GM12878 (cell line): ENCODE results near the gene TRIM25. TPM values are rescaled to one million over a fixed set of nuclear protein-coding genes. Genes with fewer than 3 reads are reported as not detected.

Experiments
- ATAC-seq: fragments of 200-7000 bp; cut with Tn5 transposase; 3 replicates; pipeline ENCODE4 v1.9.1; 2020; ENCODE audit warnings: mild to moderate bottlenecking, moderate library complexity
- BruUV-seq: library from RNA; stranded (reverse); fragments of 400-500 nt; replicated peaks from 2 replicates; lab custom pipeline; 2021; lab: Mats Ljungman, UMichigan
- CTCF ChIA-PET: fragments of 300-600 bp; sonication (Branson Sonifier 250); formaldehyde crosslinking; extraction: SDS; loops from one replicate; lab custom pipeline; 2021; ENCODE audit warnings: inconsistent platforms; lab: Yijun Ruan, JAX
- POLR2A ChIA-PET: fragments of 350-600 bp; formaldehyde crosslinking; extraction: SDS; loops from one replicate; lab custom pipeline; 2021; ENCODE audit warnings: inconsistent platforms; lab: Charles Lee
- RAD21 ChIA-PET: fragments of 300-600 bp; sonication (Branson Sonifier 250); formaldehyde crosslinking; loops from one replicate; lab custom pipeline; 2023; ENCODE audit warnings: antibody characterized with exemption; ENCODE audit not compliant: unreplicated experiment; lab: Charles Lee
- SMC1A ChIA-PET: fragments of 300-600 bp; sonication (Branson Sonifier 250); formaldehyde crosslinking; loops from one replicate; lab custom pipeline; 2023; ENCODE audit not compliant: unreplicated experiment, uncharacterized antibody; lab: Charles Lee
- DNase-seq: peaks from one replicate; pipeline ENCODE4 v3.0.0-alpha.2; 2011; ENCODE audit warnings: low read depth, low spot score
- FAIRE-seq: peaks from 3 replicates; lab custom pipeline; 2011; peaks lifted over from hg19 to GRCh38; lab: Jason Lieb, UNC
- H2AFZ ChIP-seq: 2 replicates; pipeline ENCODE4 v1.6.0; 2011; ENCODE audit warnings: low read depth, low read length, control low read depth; ENCODE audit not compliant: control insufficient read depth
- H3K27ac ChIP-seq: 2 replicates; pipeline ENCODE4 v1.5.1; 2011; ENCODE audit warnings: control low read depth; ENCODE audit not compliant: control insufficient read depth, insufficient read depth
- H3K27me3 ChIP-seq, 2 experiments: replicated peaks in 1 of 2; 2 replicates each; pipeline versions ENCODE4 v1.6.0 to v1.6.1; 2011; ENCODE audit warnings: low read length in 1 of 2; ENCODE audit not compliant: control insufficient read depth in 2 of 2, insufficient read depth in 2 of 2
- H3K36me3 ChIP-seq, 2 experiments: 2 replicates each; pipeline ENCODE4 v1.5.1; 2011; ENCODE audit warnings: low read length in 1 of 2; ENCODE audit not compliant: control insufficient read depth in 2 of 2, insufficient read depth in 2 of 2
- H3K4me1 ChIP-seq: 2 replicates; pipeline ENCODE4 v1.6.1; 2011; ENCODE audit warnings: mild to moderate bottlenecking, low read length, moderate library complexity, mixed read lengths; ENCODE audit not compliant: control insufficient read depth, insufficient read depth
- H3K4me2 ChIP-seq: 2 replicates; pipeline ENCODE4 v1.6.0; 2011; ENCODE audit warnings: control low read depth; ENCODE audit not compliant: control insufficient read depth, insufficient read depth
- H3K4me3 ChIP-seq: fragments of 200-600 bp; sonication (generic); 2 replicates; pipeline ENCODE4 v1.5.1; 2016
- H3K79me2 ChIP-seq: 2 replicates; pipeline ENCODE4 v1.6.0; 2011; ENCODE audit warnings: low read length; ENCODE audit not compliant: control insufficient read depth, insufficient read depth
- H3K9ac ChIP-seq: 2 replicates; pipeline ENCODE4 v1.8.0; 2011; ENCODE audit warnings: low read length, control low read depth, mixed read lengths; ENCODE audit not compliant: control insufficient read depth, insufficient read depth
- H3K9me3 ChIP-seq: replicated peaks from 3 replicates; pipeline ENCODE4 v1.5.1; 2011; ENCODE audit warnings: mild to moderate bottlenecking, low read length; ENCODE audit not compliant: control insufficient read depth, insufficient read depth
- H4K20me1 ChIP-seq: 2 replicates; pipeline ENCODE4 v1.6.0; 2011; ENCODE audit not compliant: control insufficient read depth, insufficient read depth
- BCL3 ChIP-seq: IDR thresholded peaks from 2 replicates; pipeline ENCODE4 v1.6.1; 2011; ENCODE audit warnings: borderline replicate concordance, low read depth, mild to moderate bottlenecking, moderate library complexity, low read length; ENCODE audit not compliant: insufficient read depth, poor library complexity, severe bottlenecking
- E2F8 ChIP-seq: fragments of 450-650 bp; IDR thresholded peaks from 2 replicates; pipeline ENCODE4 v1.6.1; 2018; ENCODE audit warnings: mild to moderate bottlenecking, low read depth, moderate library complexity; ENCODE audit not compliant: partially characterized antibody
- EED ChIP-seq: sonication (generic); IDR thresholded peaks from 2 replicates; pipeline ENCODE4 v1.6.1; 2016; ENCODE audit warnings: antibody characterized with exemption, low read depth
- FOS ChIP-seq: IDR thresholded peaks from 3 replicates; pipeline ENCODE4 v1.6.1; 2011; ENCODE audit warnings: borderline replicate concordance; ENCODE audit not compliant: insufficient read length; ENCODE audit errors: extremely low read depth
- HDAC2 ChIP-seq: fragments of 200-600 bp; sonication (generic); IDR thresholded peaks from 2 replicates; pipeline ENCODE4 v1.6.1; 2017
- NRF1 ChIP-seq: conservative IDR thresholded peaks from 2 replicates; pipeline ENCODE4 v1.6.1; 2011; ENCODE audit warnings: mild to moderate bottlenecking, low read depth, low read length, improper control_type of control experiment
- RUNX3 ChIP-seq: IDR thresholded peaks from 2 replicates; pipeline ENCODE4 v1.6.1; 2012; ENCODE audit warnings: low read length, inconsistent platforms
- WRNIP1 ChIP-seq: IDR thresholded peaks from 2 replicates; pipeline ENCODE4 v1.6.1; 2011; ENCODE audit warnings: low read depth, low read length, improper control_type of control experiment, borderline replicate concordance
- ZBTB4 ChIP-seq: fragments of 450-650 bp; formaldehyde crosslinking; IDR thresholded peaks from 2 replicates; pipeline ENCODE4 v1.4.0; 2022; ENCODE audit warnings: mild to moderate bottlenecking, moderate library complexity
- WGBS: methylation state at CpG from one replicate; pipeline ENCODE4 v1.1.6; 2016; ENCODE audit warnings: low lambda C conversion rate; ENCODE audit not compliant: insufficient replicate concordance, insufficient coverage; ENCODE audit errors: missing lambda C conversion rate; 5-methylcytosine and 5-hydroxymethylcytosine counted together
- in situ Hi-C: fragments of 300-500 bp; cut with MboI; formaldehyde crosslinking; loops from 9 replicates; pipeline ENCODE4 v1.14.3; 2018; ENCODE audit warnings: mixed read lengths
- intact Hi-C: fragments of 100-400 bp; cut with micrococcal nuclease; formaldehyde crosslinking; loops from one replicate; pipeline ENCODE4 v1.14.2; 2022; ENCODE audit not compliant: unreplicated experiment
- polyA plus RNA-seq, 11 experiments: library from polyadenylated mRNA; depleted of rRNA in 4 of 11; unstranded in 6 of 11; stranded (reverse) in 5 of 11; fragments of >200 nt; fragmentation: Nextera tagmentation in 4 of 11; fragmentation: Illumina TruSeq in 1 of 11; extraction: Ambion mirVana in 4 of 11; extraction: Trizol in 1 of 11; gene quantifications; 1 replicate in 1 of 11; 2 replicates in 10 of 11; pipeline versions ENCODE4 v1.2.1 to v1.2.3, GENCODE V29; 2011 to 2016; ENCODE audit warnings: inconsistent platforms in 2 of 11, missing spikeins in 2 of 11, low read depth in 1 of 11
- total RNA-seq, 4 experiments: library from RNA; depleted of rRNA in 3 of 4; stranded (reverse); fragments of >200 nt in 3 of 4; fragmentation: Illumina TruSeq in 1 of 4; extraction: Trizol in 1 of 4; gene quantifications; 2 replicates each; pipeline versions ENCODE4 v1.2.1 to v1.2.3, GENCODE V29; 2013 to 2021
- TF ChIP-seq, protein P1 (sequence below): fragments of 450-650 bp; IDR thresholded peaks from 2 replicates; pipeline ENCODE4 v1.6.1; 2016; ENCODE audit warnings: mild to moderate bottlenecking
- TF ChIP-seq, protein P2 (sequence below): IDR thresholded peaks from 2 replicates; pipeline ENCODE4 v1.6.1; 2012; ENCODE audit warnings: low read depth, low read length, improper control_type of control experiment

TRIM25 gene
- total and polyA plus RNA-seq, 10 of the 15 experiments (the other 5 are each of a cell fraction or from before 2014, with no cell fraction given) = 10.5 to 123 (median 51.3) TPM

DNA sequence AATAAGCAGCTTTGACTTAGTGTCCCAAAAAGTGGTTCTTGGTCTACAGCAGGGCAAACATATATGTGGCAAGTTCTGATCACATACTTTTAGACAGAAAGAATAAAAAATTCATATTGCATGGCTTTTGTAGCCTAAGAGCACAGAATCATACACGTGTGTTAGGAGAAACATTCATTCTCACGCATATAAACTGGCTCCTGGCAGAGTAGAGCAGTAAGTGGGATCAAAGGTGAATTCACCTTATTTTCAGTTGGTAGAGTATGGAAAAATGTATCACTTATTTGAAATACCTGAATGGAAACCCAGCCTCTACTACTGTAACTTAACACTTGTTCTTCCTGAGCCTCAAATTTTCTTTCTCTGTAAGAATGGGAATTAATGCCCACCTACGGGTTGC is 45.1 kb downstream of the TRIM25 start:
- H2AFZ ChIP-seq = no peak overlapping the region
- H3K9me3 ChIP-seq = peaks cover 10% of the 10 kb centered on the region
- intact Hi-C loops = no loop called here
- 97% methylated on average over 3 of the region's 3 CpGs for WGBS
- H3K4me3 ChIP-seq = no peak overlapping the region
- RAD21 ChIA-PET = interaction anchor here (0.7 to 3.2 kb wide), 4 partner anchors 31 to 49 kb away, joined by 3 to 10 read pairs (median 3); partner anchors contain the start of genes C17orf67 and DGKE
- no TSS peak for BruUV-seq
- no peak overlapping the region; the same call in 1 of the 2 replicates for H3K27ac ChIP-seq
- in situ Hi-C loops = no loop called here
- no peaks in the 10 kb centered on the region for H3K79me2 ChIP-seq
- ATAC-seq (no peak), DNase-seq (no peak), FAIRE-seq (no peak)
- H3K4me1 ChIP-seq = peaks cover 9% of the 10 kb centered on the region
- H3K9ac ChIP-seq = no peak overlapping the region
- no peaks in the 10 kb centered on the region for H4K20me1 ChIP-seq
- H3K36me3 ChIP-seq = no peaks in the 10 kb centered on the region; a peak in 1 of 4 replicates
- CTCF ChIA-PET = interaction anchor here (1.0 to 2.2 kb wide), 2 partner anchors 14 to 49 kb away, joined by 3 to 7 read pairs; no protein-coding TSS in a partner anchor
- SMC1A ChIA-PET = interaction anchor here (1.2 kb wide), 1 partner anchor 47 kb away, joined by 5 read pairs; no protein-coding TSS in a partner anchor
- no peaks in the 10 kb centered on the region for H3K27me3 ChIP-seq
- POLR2A ChIA-PET = interaction anchor here (1.3 kb wide), 1 partner anchor 45 kb away, joined by 4 read pairs; the partner anchor contains the start of gene TRIM25
- H3K4me2 ChIP-seq = no peak overlapping the region
- TF ChIP-seq WRNIP1 = no peak
- TF ChIP-seq, protein P1, sequence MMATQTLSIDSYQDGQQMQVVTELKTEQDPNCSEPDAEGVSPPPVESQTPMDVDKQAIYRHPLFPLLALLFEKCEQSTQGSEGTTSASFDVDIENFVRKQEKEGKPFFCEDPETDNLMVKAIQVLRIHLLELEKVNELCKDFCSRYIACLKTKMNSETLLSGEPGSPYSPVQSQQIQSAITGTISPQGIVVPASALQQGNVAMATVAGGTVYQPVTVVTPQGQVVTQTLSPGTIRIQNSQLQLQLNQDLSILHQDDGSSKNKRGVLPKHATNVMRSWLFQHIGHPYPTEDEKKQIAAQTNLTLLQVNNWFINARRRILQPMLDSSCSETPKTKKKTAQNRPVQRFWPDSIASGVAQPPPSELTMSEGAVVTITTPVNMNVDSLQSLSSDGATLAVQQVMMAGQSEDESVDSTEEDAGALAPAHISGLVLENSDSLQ = no peak
- TF ChIP-seq ZBTB4 = no peak
- TF ChIP-seq, protein P2, sequence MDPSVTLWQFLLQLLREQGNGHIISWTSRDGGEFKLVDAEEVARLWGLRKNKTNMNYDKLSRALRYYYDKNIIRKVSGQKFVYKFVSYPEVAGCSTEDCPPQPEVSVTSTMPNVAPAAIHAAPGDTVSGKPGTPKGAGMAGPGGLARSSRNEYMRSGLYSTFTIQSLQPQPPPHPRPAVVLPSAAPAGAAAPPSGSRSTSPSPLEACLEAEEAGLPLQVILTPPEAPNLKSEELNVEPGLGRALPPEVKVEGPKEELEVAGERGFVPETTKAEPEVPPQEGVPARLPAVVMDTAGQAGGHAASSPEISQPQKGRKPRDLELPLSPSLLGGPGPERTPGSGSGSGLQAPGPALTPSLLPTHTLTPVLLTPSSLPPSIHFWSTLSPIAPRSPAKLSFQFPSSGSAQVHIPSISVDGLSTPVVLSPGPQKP = no peak
- no peak for TF ChIP-seq BCL3
- TF ChIP-seq HDAC2 = no peak
- no peak for TF ChIP-seq E2F8
- no peak for TF ChIP-seq RUNX3
- TF ChIP-seq NRF1 = no peak
- no peak for TF ChIP-seq FOS
- TF ChIP-seq EED = no peak
